GM12878 (cell line): ENCODE data around the gene NRG3. TPM values are rescaled to one million over a fixed set of nuclear protein-coding genes. Genes with fewer than 3 reads are reported as not detected.

Source experiments
- ATAC-seq: fragments of 200-7000 bp; cut with Tn5 transposase; 3 replicates; pipeline ENCODE4 v1.9.1; 2020; ENCODE audit warnings: mild to moderate bottlenecking, moderate library complexity
- BruUV-seq: library from RNA; stranded (reverse); fragments of 400-500 nt; replicated peaks from 2 replicates; lab custom pipeline; 2021; lab: Mats Ljungman, UMichigan
- CTCF ChIA-PET: fragments of 300-600 bp; sonication (Branson Sonifier 250); formaldehyde crosslinking; extraction: SDS; loops from one replicate; lab custom pipeline; 2021; ENCODE audit warnings: inconsistent platforms; lab: Yijun Ruan, JAX
- POLR2A ChIA-PET: fragments of 350-600 bp; formaldehyde crosslinking; extraction: SDS; loops from one replicate; lab custom pipeline; 2021; ENCODE audit warnings: inconsistent platforms; lab: Charles Lee
- RAD21 ChIA-PET: fragments of 300-600 bp; sonication (Branson Sonifier 250); formaldehyde crosslinking; loops from one replicate; lab custom pipeline; 2023; ENCODE audit warnings: antibody characterized with exemption; ENCODE audit not compliant: unreplicated experiment; lab: Charles Lee
- SMC1A ChIA-PET: fragments of 300-600 bp; sonication (Branson Sonifier 250); formaldehyde crosslinking; loops from one replicate; lab custom pipeline; 2023; ENCODE audit not compliant: unreplicated experiment, uncharacterized antibody; lab: Charles Lee
- DNase-seq: peaks from one replicate; pipeline ENCODE4 v3.0.0-alpha.2; 2011; ENCODE audit warnings: low read depth, low spot score
- FAIRE-seq: peaks from 3 replicates; lab custom pipeline; 2011; peaks lifted over from hg19 to GRCh38; lab: Jason Lieb, UNC
- H2AFZ ChIP-seq: 2 replicates; pipeline ENCODE4 v1.6.0; 2011; ENCODE audit warnings: low read depth, low read length, control low read depth; ENCODE audit not compliant: control insufficient read depth
- H3K27ac ChIP-seq: 2 replicates; pipeline ENCODE4 v1.5.1; 2011; ENCODE audit warnings: control low read depth; ENCODE audit not compliant: control insufficient read depth, insufficient read depth
- H3K27me3 ChIP-seq, 2 experiments: replicated peaks in 1 of 2; 2 replicates each; pipeline versions ENCODE4 v1.6.0 to v1.6.1; 2011; ENCODE audit warnings: low read length in 1 of 2; ENCODE audit not compliant: control insufficient read depth in 2 of 2, insufficient read depth in 2 of 2
- H3K36me3 ChIP-seq, 2 experiments: 2 replicates each; pipeline ENCODE4 v1.5.1; 2011; ENCODE audit warnings: low read length in 1 of 2; ENCODE audit not compliant: control insufficient read depth in 2 of 2, insufficient read depth in 2 of 2
- H3K4me1 ChIP-seq: 2 replicates; pipeline ENCODE4 v1.6.1; 2011; ENCODE audit warnings: mild to moderate bottlenecking, low read length, moderate library complexity, mixed read lengths; ENCODE audit not compliant: control insufficient read depth, insufficient read depth
- H3K4me2 ChIP-seq: 2 replicates; pipeline ENCODE4 v1.6.0; 2011; ENCODE audit warnings: control low read depth; ENCODE audit not compliant: control insufficient read depth, insufficient read depth
- H3K4me3 ChIP-seq: fragments of 200-600 bp; sonication (generic); 2 replicates; pipeline ENCODE4 v1.5.1; 2016
- H3K79me2 ChIP-seq: 2 replicates; pipeline ENCODE4 v1.6.0; 2011; ENCODE audit warnings: low read length; ENCODE audit not compliant: control insufficient read depth, insufficient read depth
- H3K9ac ChIP-seq: 2 replicates; pipeline ENCODE4 v1.8.0; 2011; ENCODE audit warnings: low read length, control low read depth, mixed read lengths; ENCODE audit not compliant: control insufficient read depth, insufficient read depth
- H3K9me3 ChIP-seq: replicated peaks from 3 replicates; pipeline ENCODE4 v1.5.1; 2011; ENCODE audit warnings: mild to moderate bottlenecking, low read length; ENCODE audit not compliant: control insufficient read depth, insufficient read depth
- H4K20me1 ChIP-seq: 2 replicates; pipeline ENCODE4 v1.6.0; 2011; ENCODE audit not compliant: control insufficient read depth, insufficient read depth
- CREB1 ChIP-seq: IDR thresholded peaks from 2 replicates; pipeline ENCODE4 v1.6.1; 2012; ENCODE audit warnings: low read depth, mild to moderate bottlenecking, inconsistent platforms
- DPF2 ChIP-seq: fragments of 450-650 bp; IDR thresholded peaks from 2 replicates; pipeline ENCODE4 v1.6.1; 2017; ENCODE audit warnings: mild to moderate bottlenecking
- EGR1 ChIP-seq, 2 experiments: IDR thresholded peaks; 1 replicate in 1 of 2; 2 replicates in 1 of 2; pipeline ENCODE4 v1.6.1; 2011 to 2012; ENCODE audit warnings: low read depth in 2 of 2, low read length in 2 of 2, borderline replicate concordance in 1 of 2, mild to moderate bottlenecking in 1 of 2, moderate library complexity in 1 of 2
- EP300 ChIP-seq, 2 experiments: fragments of 150-350 bp in 1 of 2; IDR thresholded peaks; 2 replicates each; pipeline ENCODE4 v1.6.1; 2011 to 2012; ENCODE audit warnings: low read depth in 2 of 2, low read length in 2 of 2, borderline replicate concordance in 1 of 2, improper control_type of control experiment in 1 of 2, inconsistent platforms in 1 of 2; ENCODE audit not compliant: control insufficient read depth in 1 of 2
- HDGF ChIP-seq: fragments of 450-650 bp; IDR thresholded peaks from 2 replicates; pipeline ENCODE4 v1.6.1; 2016; ENCODE audit warnings: antibody characterized with exemption
- JUND ChIP-seq: IDR thresholded peaks from 2 replicates; pipeline ENCODE4 v1.6.1; 2012; ENCODE audit warnings: low read depth, mild to moderate bottlenecking, low read length, improper control_type of control experiment, moderate library complexity
- KAT2A ChIP-seq: conservative IDR thresholded peaks from 2 replicates; pipeline ENCODE4 v1.6.1; 2011; ENCODE audit warnings: low read depth, low read length; ENCODE audit not compliant: control insufficient read depth
- KLF5 ChIP-seq: fragments of 450-650 bp; IDR thresholded peaks from 2 replicates; pipeline ENCODE4 v1.6.1; 2014; ENCODE audit warnings: mild to moderate bottlenecking; ENCODE audit not compliant: partially characterized antibody
- MYB ChIP-seq: fragments of 150-350 bp; IDR thresholded peaks from 2 replicates; pipeline ENCODE4 v1.6.1; 2014; ENCODE audit warnings: mild to moderate bottlenecking, low read depth, low read length, borderline replicate concordance
- SIX5 ChIP-seq: IDR thresholded peaks from 2 replicates; pipeline ENCODE4 v1.6.1; 2011; ENCODE audit warnings: mild to moderate bottlenecking, low read depth, low read length, moderate library complexity; ENCODE audit not compliant: severe bottlenecking
- ZSCAN29 ChIP-seq: fragments of 450-650 bp; IDR thresholded peaks from 2 replicates; pipeline ENCODE4 v1.6.1; 2017; ENCODE audit warnings: mild to moderate bottlenecking, moderate library complexity
- WGBS: methylation state at CpG from one replicate; pipeline ENCODE4 v1.1.6; 2016; ENCODE audit warnings: low lambda C conversion rate; ENCODE audit not compliant: insufficient replicate concordance, insufficient coverage; ENCODE audit errors: missing lambda C conversion rate; 5-methylcytosine and 5-hydroxymethylcytosine counted together
- in situ Hi-C: fragments of 300-500 bp; cut with MboI; formaldehyde crosslinking; loops from 9 replicates; pipeline ENCODE4 v1.14.3; 2018; ENCODE audit warnings: mixed read lengths
- intact Hi-C: fragments of 100-400 bp; cut with micrococcal nuclease; formaldehyde crosslinking; loops from one replicate; pipeline ENCODE4 v1.14.2; 2022; ENCODE audit not compliant: unreplicated experiment
- polyA plus RNA-seq, 11 experiments: library from polyadenylated mRNA; depleted of rRNA in 4 of 11; unstranded in 6 of 11; stranded (reverse) in 5 of 11; fragments of >200 nt; fragmentation: Nextera tagmentation in 4 of 11; fragmentation: Illumina TruSeq in 1 of 11; extraction: Ambion mirVana in 4 of 11; extraction: Trizol in 1 of 11; gene quantifications; 1 replicate in 1 of 11; 2 replicates in 10 of 11; pipeline versions ENCODE4 v1.2.1 to v1.2.3, GENCODE V29; 2011 to 2016; ENCODE audit warnings: inconsistent platforms in 2 of 11, missing spikeins in 2 of 11, low read depth in 1 of 11
- total RNA-seq, 4 experiments: library from RNA; depleted of rRNA in 3 of 4; stranded (reverse); fragments of >200 nt in 3 of 4; fragmentation: Illumina TruSeq in 1 of 4; extraction: Trizol in 1 of 4; gene quantifications; 2 replicates each; pipeline versions ENCODE4 v1.2.1 to v1.2.3, GENCODE V29; 2013 to 2021
- TF ChIP-seq, protein P1 (sequence below): fragments of 450-650 bp; IDR thresholded peaks from 2 replicates; pipeline ENCODE4 v1.6.1; 2017; ENCODE audit warnings: antibody characterized with exemption, mild to moderate bottlenecking, moderate library complexity
- TF ChIP-seq, protein P2 (sequence below): fragments of 450-650 bp; IDR thresholded peaks from 2 replicates; pipeline ENCODE4 v1.6.1; 2014; ENCODE audit warnings: mild to moderate bottlenecking
- TF ChIP-seq, protein P3 (sequence below), 3 experiments: IDR thresholded peaks in 2 of 3; conservative IDR thresholded peaks in 1 of 3; 2 replicates each; pipeline ENCODE4 v1.5.1; 2011; ENCODE audit warnings: low read depth in 3 of 3, low read length in 3 of 3, mild to moderate bottlenecking in 3 of 3, control low read depth in 2 of 3, moderate library complexity in 2 of 3, inconsistent platforms in 1 of 3, mixed read lengths in 1 of 3; ENCODE audit not compliant: control insufficient read depth in 2 of 3, insufficient read depth in 1 of 3; ENCODE audit errors: extremely low read depth in 1 of 3

The NRG3 gene
- total and polyA plus RNA-seq, 10 of the 15 experiments (the other 5 are each of a cell fraction or from before 2014, with no cell fraction given), result 0.03 to 0.41 (median 0.17) TPM; not detected in 3

DNA sequence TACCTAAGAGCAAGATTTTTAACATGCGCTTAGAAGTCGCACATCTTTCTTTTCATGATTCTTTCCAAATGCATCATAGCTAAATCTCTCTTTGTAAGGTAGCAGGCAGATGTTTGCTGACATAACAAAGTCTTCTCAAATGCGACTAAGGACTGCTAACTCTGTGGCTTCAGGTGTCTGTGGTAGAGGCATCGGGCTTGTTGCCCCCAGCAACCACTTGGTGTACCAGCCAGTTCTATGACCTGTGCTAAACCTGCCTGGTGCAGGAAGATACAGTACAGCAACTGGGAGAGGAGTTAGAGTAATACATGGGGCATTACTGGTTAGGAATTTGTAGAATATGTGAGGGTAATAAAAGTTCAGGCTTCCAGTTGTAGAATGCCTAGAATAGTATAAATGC is 654.1 kb downstream of the NRG3 start (continued):
- TF ChIP-seq, protein P1, sequence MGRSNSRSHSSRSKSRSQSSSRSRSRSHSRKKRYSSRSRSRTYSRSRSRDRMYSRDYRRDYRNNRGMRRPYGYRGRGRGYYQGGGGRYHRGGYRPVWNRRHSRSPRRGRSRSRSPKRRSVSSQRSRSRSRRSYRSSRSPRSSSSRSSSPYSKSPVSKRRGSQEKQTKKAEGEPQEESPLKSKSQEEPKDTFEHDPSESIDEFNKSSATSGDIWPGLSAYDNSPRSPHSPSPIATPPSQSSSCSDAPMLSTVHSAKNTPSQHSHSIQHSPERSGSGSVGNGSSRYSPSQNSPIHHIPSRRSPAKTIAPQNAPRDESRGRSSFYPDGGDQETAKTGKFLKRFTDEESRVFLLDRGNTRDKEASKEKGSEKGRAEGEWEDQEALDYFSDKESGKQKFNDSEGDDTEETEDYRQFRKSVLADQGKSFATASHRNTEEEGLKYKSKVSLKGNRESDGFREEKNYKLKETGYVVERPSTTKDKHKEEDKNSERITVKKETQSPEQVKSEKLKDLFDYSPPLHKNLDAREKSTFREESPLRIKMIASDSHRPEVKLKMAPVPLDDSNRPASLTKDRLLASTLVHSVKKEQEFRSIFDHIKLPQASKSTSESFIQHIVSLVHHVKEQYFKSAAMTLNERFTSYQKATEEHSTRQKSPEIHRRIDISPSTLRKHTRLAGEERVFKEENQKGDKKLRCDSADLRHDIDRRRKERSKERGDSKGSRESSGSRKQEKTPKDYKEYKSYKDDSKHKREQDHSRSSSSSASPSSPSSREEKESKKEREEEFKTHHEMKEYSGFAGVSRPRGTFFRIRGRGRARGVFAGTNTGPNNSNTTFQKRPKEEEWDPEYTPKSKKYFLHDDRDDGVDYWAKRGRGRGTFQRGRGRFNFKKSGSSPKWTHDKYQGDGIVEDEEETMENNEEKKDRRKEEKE, result no peak
- no peak for TF ChIP-seq ZSCAN29
- no peak for TF ChIP-seq DPF2
- no peak for TF ChIP-seq MYB
- TF ChIP-seq HDGF, result no peak
- TF ChIP-seq, all 136 proteins: peak for 0

DNA sequence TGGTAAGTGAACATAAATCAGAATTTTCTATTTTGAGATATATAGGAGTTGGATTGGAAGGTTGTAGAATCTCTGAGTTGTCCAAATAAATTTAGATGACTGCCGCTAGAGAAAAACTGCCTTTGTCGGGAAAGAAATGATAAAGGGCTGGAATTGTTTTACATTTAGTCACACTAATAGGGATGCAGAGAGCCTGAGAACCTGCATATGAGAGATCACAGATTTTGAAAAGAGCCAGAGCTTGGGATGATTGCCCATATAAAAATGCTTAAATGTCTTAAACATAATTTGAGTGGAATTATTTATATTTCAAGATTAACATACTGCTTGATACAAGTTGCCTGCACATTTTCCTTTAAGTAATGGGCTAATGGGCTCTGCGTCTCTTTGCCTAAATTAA is 660.5 kb downstream of the NRG3 start:
- H3K27ac ChIP-seq, result no peak overlapping the region
- CTCF ChIA-PET, result interaction anchor here (0.9 kb wide), 1 partner anchor 16 kb away, joined by 4 read pairs; no protein-coding TSS in a partner anchor
- no peak overlapping the region for H2AFZ ChIP-seq
- FAIRE-seq (no peak), DNase-seq (no peak), ATAC-seq (no peak)
- WGBS, result 82% methylated on average over 3 of the region's 3 CpGs
- H3K36me3 ChIP-seq, result no peaks in the 10 kb centered on the region
- RAD21 ChIA-PET, result no interaction called here
- POLR2A ChIA-PET, result no interaction called here
- SMC1A ChIA-PET, result no interaction called here
- H3K4me1 ChIP-seq, result no peaks in the 10 kb centered on the region
- no peaks in the 10 kb centered on the region for H3K9me3 ChIP-seq
- H3K4me2 ChIP-seq, result no peak overlapping the region
- H4K20me1 ChIP-seq, result no peaks in the 10 kb centered on the region
- no peak overlapping the region for H3K4me3 ChIP-seq
- H3K79me2 ChIP-seq, result no peaks in the 10 kb centered on the region
- TF ChIP-seq, protein P2, sequence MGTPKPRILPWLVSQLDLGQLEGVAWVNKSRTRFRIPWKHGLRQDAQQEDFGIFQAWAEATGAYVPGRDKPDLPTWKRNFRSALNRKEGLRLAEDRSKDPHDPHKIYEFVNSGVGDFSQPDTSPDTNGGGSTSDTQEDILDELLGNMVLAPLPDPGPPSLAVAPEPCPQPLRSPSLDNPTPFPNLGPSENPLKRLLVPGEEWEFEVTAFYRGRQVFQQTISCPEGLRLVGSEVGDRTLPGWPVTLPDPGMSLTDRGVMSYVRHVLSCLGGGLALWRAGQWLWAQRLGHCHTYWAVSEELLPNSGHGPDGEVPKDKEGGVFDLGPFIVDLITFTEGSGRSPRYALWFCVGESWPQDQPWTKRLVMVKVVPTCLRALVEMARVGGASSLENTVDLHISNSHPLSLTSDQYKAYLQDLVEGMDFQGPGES, result no peak
- TF ChIP-seq KAT2A (no peak), JUND (no peak), EP300 (IDR thresholded peaks at IDR 0.05; ENCODE audit: borderline replicate concordance in 1 of 2, control insufficient read depth in 1 of 2, low read depth in 2 of 2, low read length in 2 of 2) (no peak), SIX5 (no peak), CREB1 (no peak), EGR1 (IDR thresholded peaks at IDR 0.05; ENCODE audit: borderline replicate concordance in 1 of 2, low read depth in 2 of 2, low read length in 2 of 2) (no peak), KLF5 (no peak)
- TF ChIP-seq, protein P3, sequence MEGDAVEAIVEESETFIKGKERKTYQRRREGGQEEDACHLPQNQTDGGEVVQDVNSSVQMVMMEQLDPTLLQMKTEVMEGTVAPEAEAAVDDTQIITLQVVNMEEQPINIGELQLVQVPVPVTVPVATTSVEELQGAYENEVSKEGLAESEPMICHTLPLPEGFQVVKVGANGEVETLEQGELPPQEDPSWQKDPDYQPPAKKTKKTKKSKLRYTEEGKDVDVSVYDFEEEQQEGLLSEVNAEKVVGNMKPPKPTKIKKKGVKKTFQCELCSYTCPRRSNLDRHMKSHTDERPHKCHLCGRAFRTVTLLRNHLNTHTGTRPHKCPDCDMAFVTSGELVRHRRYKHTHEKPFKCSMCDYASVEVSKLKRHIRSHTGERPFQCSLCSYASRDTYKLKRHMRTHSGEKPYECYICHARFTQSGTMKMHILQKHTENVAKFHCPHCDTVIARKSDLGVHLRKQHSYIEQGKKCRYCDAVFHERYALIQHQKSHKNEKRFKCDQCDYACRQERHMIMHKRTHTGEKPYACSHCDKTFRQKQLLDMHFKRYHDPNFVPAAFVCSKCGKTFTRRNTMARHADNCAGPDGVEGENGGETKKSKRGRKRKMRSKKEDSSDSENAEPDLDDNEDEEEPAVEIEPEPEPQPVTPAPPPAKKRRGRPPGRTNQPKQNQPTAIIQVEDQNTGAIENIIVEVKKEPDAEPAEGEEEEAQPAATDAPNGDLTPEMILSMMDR (IDR thresholded peaks at IDR 0.05 in 2 of 3, conservative IDR thresholded peaks at IDR 0.05 in 1 of 3; ENCODE audit: control insufficient read depth in 2 of 3, extremely low read depth in 1 of 3, insufficient read depth in 1 of 3, low read depth in 3 of 3, low read length in 3 of 3), result no peak
- no peaks in the 10 kb centered on the region for H3K27me3 ChIP-seq
- H3K9ac ChIP-seq, result no peak overlapping the region
- in situ Hi-C loops (no loop called here), intact Hi-C loops (no loop called here)
- no TSS peak for BruUV-seq
